Upper lobe of left lung (tissue), 4 donors: ENCODE measurements around the gene SPPL2A.

Source experiments
- CTCF ChIP-seq, 6 experiments: fragments of 450-650 bp in 4 of 6; fragments of 200-600 bp in 2 of 6; sonication (generic) in 2 of 6; IDR thresholded peaks; one replicate each; pipeline ENCODE4 v1.5.1; 2016 to 2019; ENCODE audit warnings: antibody characterized with exemption in 6 of 6
- EP300 ChIP-seq, 4 donors: sonication (generic); formaldehyde crosslinking; IDR thresholded peaks; one replicate each; pipeline ENCODE4 v1.5.1; 2017; ENCODE audit warnings: antibody characterized with exemption in 4 of 4, control low read depth in 2 of 4
- POLR2A ChIP-seq, 4 donors: fragments of 450-650 bp; IDR thresholded peaks; one replicate each; pipeline ENCODE4 v1.5.1; 2016 to 2017; ENCODE audit warnings: antibody characterized with exemption in 4 of 4, mild to moderate bottlenecking in 2 of 4

DNA sequence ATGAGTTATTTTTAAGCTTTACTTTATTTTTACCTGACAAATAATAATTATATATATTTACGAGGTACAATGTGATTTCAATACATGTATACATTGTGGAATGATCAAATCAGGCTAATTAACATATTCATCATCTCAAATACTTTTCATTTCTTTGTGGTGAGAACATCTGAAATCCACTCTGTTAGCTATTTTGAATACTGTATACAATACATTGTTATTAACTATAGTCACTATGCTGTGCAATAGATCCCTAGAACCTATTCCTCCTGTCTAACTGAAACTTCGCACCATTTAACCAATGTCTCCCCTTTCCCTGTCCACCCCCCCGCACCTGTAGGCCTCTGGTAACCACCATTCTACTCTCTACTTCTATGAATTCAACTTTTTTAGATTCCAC lies 7.9 kb upstream of the SPPL2A start:
- TF ChIP-seq CTCF (IDR thresholded peaks at IDR 0.05) (no peak), POLR2A (IDR thresholded peaks at IDR 0.05) (no peak), EP300 (IDR thresholded peaks at IDR 0.05) (no peak)
